IPS-20b (cell line): ENCODE measurements around the gene DPPA2.
A peak's percentile ranks its signal among the peaks of the same experiment; 100 is the strongest.

Experiments used
- H3K27ac ChIP-seq: one replicate; pipeline ENCODE4 v1.5.1; 2013; ENCODE audit warnings: low read length
- H3K27me3 ChIP-seq: 2 replicates; pipeline ENCODE4 v1.6.1; 2013; ENCODE audit warnings: mild to moderate bottlenecking, low read length, inconsistent platforms; ENCODE audit not compliant: insufficient read depth
- H3K36me3 ChIP-seq: 2 replicates; pipeline ENCODE4 v1.6.1; 2013; ENCODE audit warnings: low read depth, mild to moderate bottlenecking, inconsistent platforms, low read length, moderate library complexity; ENCODE audit not compliant: insufficient read depth
- H3K4me1 ChIP-seq: 2 replicates; pipeline ENCODE4 v1.6.1; 2013; ENCODE audit warnings: mild to moderate bottlenecking, control low read depth, inconsistent platforms, low read length, moderate library complexity; ENCODE audit not compliant: insufficient read depth
- H3K4me3 ChIP-seq: 2 replicates; pipeline ENCODE4 v1.5.1; 2013; ENCODE audit warnings: mild to moderate bottlenecking, low read length, inconsistent platforms
- H3K9ac ChIP-seq: 2 replicates; pipeline ENCODE4 v1.6.1; 2013; ENCODE audit warnings: low read depth, mild to moderate bottlenecking, inconsistent platforms, low read length, moderate library complexity
- H3K9me3 ChIP-seq: 2 replicates; pipeline ENCODE4 v1.6.1; 2013; ENCODE audit warnings: mild to moderate bottlenecking, low read depth, low read length, inconsistent platforms; ENCODE audit not compliant: insufficient read depth

The DPPA2 gene

GRCh38 chr3:109339714-109340648, 23.7 kb upstream of the DPPA2 start:
- peak overlapping the region; percentile 74 for H3K27ac ChIP-seq
- H3K36me3 ChIP-seq = peaks cover 40% of the 10 kb centered on the region
- H3K9me3 ChIP-seq = peaks cover 3% of the 10 kb centered on the region; the same call in 1 of the 2 replicates
- H3K9ac ChIP-seq = peak overlapping the region; percentile 94; the same call in 1 of the 2 replicates
- H3K4me3 ChIP-seq = peak overlapping the region; percentile 92
- H3K4me1 ChIP-seq = peaks cover 19% of the 10 kb centered on the region; the same call in 1 of the 2 replicates
- no peaks in the 10 kb centered on the region for H3K27me3 ChIP-seq

GRCh38 chr3:109339197-109339596, 22.9 kb upstream of the DPPA2 start:
- H3K9ac ChIP-seq = peak overlapping the region; percentile 94; the same call in 1 of the 2 replicates
- H3K27me3 ChIP-seq = no peaks in the 10 kb centered on the region
- peaks cover 19% of the 10 kb centered on the region; the same call in 1 of the 2 replicates for H3K4me1 ChIP-seq
- peaks cover 41% of the 10 kb centered on the region for H3K36me3 ChIP-seq
- peak overlapping the region; percentile 74 for H3K27ac ChIP-seq
- H3K4me3 ChIP-seq = peak overlapping the region; percentile 92
- H3K9me3 ChIP-seq = peaks cover 3% of the 10 kb centered on the region; the same call in 1 of the 2 replicates

DNA sequence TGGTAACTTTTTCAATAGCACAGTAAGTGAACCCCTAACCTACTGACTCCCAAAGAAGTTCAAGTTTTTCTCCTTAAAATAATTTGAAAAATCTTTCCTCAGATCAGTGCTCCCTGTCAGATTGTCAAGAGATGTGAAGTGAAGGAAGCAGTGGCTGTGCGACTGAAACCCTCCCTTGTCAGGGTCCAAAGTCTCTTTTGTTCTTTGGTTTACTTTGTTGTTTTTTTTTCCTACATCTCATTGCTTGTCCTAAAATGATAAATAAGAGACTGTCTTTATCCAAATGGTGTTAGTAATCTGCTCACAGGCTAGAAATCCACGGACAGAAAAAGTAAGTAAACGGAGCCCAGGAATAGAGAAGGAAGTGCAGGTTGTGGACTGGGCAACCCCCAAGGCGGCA, 22.0 kb upstream of the DPPA2 start:
- peak overlapping the region; percentile 92 for H3K4me3 ChIP-seq
- peaks cover 25% of the 10 kb centered on the region; the same call in 1 of the 2 replicates for H3K4me1 ChIP-seq
- H3K27me3 ChIP-seq = no peaks in the 10 kb centered on the region
- peak overlapping the region; percentile 90 for H3K27ac ChIP-seq
- H3K36me3 ChIP-seq = peaks cover 43% of the 10 kb centered on the region
- peak overlapping the region; percentile 94 for H3K9ac ChIP-seq
- H3K9me3 ChIP-seq = peaks cover 3% of the 10 kb centered on the region; the same call in 1 of the 2 replicates

- H3K27ac ChIP-seq = peak within 1 kb of the TSS; percentile 90
- no peaks in the 10 kb centered on the region for H3K27me3 ChIP-seq
- peak within 1 kb of the TSS; percentile 92 for H3K4me3 ChIP-seq
- H3K36me3 ChIP-seq = peaks cover 47% of the 10 kb centered on the region
- peaks cover 28% of the 10 kb centered on the region for H3K4me1 ChIP-seq
- H3K9ac ChIP-seq = peak within 1 kb of the TSS; percentile 94
- H3K9me3 ChIP-seq = peaks cover 3% of the 10 kb centered on the region; the same call in 1 of the 2 replicates
These were observed 21.1 kb upstream of the DPPA2 start, which contains the start of gene DPPA4 for GRCh38 chr3:109337393-109337792. Gene DPPA4 (minus strand): TSS chr3:109337546. CDS start chr3:109337517, 29 bp downstream.

DNA sequence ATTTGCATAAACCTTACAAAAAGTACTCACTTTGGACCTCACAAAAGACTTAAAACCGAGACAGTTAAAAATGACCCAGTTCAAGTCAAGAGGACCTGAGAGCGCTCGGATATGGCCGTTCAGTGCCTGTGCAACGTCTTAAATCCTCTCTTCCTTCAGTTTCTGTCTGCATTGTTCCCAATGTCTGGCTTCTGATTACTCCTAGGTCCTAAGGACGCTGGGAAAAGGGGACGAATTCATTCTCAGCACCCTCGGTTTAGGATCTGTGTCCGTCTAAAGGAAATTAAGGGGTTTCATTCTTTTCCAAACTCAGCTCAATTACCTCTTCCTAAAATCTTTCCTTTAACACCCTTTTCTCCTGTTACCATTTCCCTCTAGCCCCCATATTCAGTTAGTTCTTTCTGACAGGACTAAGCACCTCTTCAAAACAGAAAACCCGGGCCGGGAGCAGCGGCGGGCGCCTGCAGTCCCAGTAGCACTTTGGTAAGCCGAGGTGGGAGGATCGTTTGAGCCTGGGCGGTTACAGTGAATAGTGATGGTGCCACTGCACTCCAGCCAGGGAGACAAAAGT, 20.1 kb upstream of the DPPA2 start:
- Histone ChIP-seq H3K36me3 (peaks cover 54% of the 10 kb centered on the region), H3K4me1 (peaks cover 30% of the 10 kb centered on the region), H3K4me3 (peak overlapping the region; percentile 92), H3K9ac (peak overlapping the region; percentile 94), H3K9me3 (peaks cover 3% of the 10 kb centered on the region; the same call in 1 of the 2 replicates), H3K27me3 (no peaks in the 10 kb centered on the region), H3K27ac (peak overlapping the region; percentile 90)

DNA sequence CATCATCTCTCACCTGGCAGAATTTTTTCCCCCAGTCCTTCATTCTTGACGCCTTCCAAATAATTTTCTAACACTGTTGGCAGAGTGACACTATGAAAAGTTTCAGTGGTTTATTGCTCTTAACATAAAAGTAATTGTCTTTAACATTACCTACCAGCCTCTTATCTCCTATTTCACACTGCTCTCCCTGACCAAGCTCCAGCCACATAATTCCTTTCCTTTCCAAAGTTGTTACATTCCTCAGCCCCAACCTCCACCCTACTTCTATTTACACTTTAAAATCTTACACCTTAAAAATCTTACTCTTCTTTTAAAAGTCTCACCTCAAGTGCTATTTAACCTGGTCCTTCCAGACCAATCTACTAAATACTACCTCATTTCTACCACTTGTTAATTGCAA, 18.3 kb upstream of the DPPA2 start:
- Histone ChIP-seq H3K9me3 (peaks cover 3% of the 10 kb centered on the region; the same call in 1 of the 2 replicates), H3K27ac (no peak overlapping the region), H3K36me3 (peaks cover 72% of the 10 kb centered on the region), H3K27me3 (no peaks in the 10 kb centered on the region), H3K9ac (peak overlapping the region; percentile 94), H3K4me1 (peaks cover 22% of the 10 kb centered on the region), H3K4me3 (peak overlapping the region; percentile 92)

DNA sequence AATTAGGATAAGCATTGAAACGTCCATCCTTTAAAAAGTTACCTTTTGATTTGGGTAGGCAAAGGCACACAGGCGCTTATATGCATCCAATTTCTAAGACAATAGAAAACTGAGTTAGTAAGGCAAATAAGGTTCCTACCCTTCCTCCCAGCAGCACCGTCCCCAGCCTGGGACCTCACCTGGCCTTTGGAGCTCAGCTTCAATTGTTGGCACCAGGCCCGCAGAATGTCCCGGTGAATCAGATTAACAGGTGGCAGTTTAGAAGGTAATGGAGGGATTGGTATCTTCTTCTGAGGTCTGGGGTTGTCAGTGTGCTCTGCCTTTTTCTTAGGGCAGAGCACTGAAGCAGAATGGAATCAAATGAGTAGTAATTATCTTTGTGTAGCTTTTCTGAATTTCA, 15.4 kb upstream of the DPPA2 start:
- peak overlapping the region; percentile 92; the same call in 1 of the 2 replicates for H3K4me3 ChIP-seq
- peak overlapping the region; percentile 25; the same call in 1 of the 2 replicates for H3K9ac ChIP-seq
- peaks cover 3% of the 10 kb centered on the region; the same call in 1 of the 2 replicates for H3K9me3 ChIP-seq
- H3K27ac ChIP-seq = no peak overlapping the region
- peaks cover 11% of the 10 kb centered on the region for H3K4me1 ChIP-seq
- H3K27me3 ChIP-seq = no peaks in the 10 kb centered on the region
- peaks cover 100% of the 10 kb centered on the region for H3K36me3 ChIP-seq

GRCh38 chr3:109330405-109330804, 14.1 kb upstream of the DPPA2 start:
- H3K27me3 ChIP-seq = no peaks in the 10 kb centered on the region
- H3K9ac ChIP-seq = no peak overlapping the region
- H3K9me3 ChIP-seq = no peaks in the 10 kb centered on the region
- peak overlapping the region; percentile 28; the same call in 1 of the 2 replicates for H3K4me3 ChIP-seq
- H3K36me3 ChIP-seq = peaks cover 97% of the 10 kb centered on the region
- H3K4me1 ChIP-seq = peaks cover 11% of the 10 kb centered on the region
- no peak overlapping the region for H3K27ac ChIP-seq

DNA sequence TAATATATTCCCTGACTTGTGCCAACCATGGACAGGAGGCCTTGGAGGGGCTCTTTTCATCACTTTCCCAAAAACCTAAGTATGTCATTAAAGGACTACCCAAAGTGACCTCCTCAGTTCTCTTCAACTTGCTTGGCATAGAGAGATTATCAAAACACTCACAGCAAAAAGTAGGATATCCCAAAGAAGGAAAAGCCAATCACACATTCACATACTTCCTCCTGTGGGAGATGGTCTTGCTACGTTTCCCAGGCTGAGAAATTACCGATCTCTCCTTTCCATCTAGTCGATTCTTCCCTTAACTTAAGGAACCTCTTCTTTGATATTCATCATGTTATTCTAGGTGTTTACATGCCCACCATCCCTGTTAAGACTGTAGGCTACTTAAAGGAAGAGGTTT, 11.9 kb upstream of the DPPA2 start:
- H3K9me3 ChIP-seq = no peaks in the 10 kb centered on the region
- peaks cover 75% of the 10 kb centered on the region for H3K36me3 ChIP-seq
- no peak overlapping the region for H3K27ac ChIP-seq
- peaks cover 5% of the 10 kb centered on the region for H3K4me1 ChIP-seq
- no peak overlapping the region for H3K4me3 ChIP-seq
- H3K9ac ChIP-seq = no peak overlapping the region
- H3K27me3 ChIP-seq = no peaks in the 10 kb centered on the region

DNA sequence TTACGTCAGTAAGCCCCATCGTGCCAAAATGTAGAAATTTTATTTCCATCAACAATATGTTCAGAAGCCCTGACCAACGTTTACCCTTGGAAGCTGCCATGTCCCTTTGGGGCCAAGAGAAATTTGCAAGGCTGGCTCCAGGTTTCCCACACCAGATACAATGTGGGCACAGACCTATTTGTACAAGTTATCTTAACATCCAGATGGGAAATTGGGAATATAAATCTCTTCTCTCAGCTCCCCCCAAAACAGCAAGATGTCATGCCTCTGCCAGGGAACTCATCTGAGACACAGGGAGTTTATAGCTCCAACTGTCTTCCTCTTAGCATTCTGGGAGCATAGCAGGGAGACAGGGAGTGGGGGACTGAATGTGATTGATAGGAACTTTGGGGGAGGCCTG, 9.3 kb upstream of the DPPA2 start:
- no peak overlapping the region for H3K27ac ChIP-seq
- no peaks in the 10 kb centered on the region for H3K4me1 ChIP-seq
- H3K9me3 ChIP-seq = no peaks in the 10 kb centered on the region
- peaks cover 50% of the 10 kb centered on the region for H3K36me3 ChIP-seq
- no peaks in the 10 kb centered on the region for H3K27me3 ChIP-seq
- no peak overlapping the region for H3K4me3 ChIP-seq
- H3K9ac ChIP-seq = no peak overlapping the region

DNA sequence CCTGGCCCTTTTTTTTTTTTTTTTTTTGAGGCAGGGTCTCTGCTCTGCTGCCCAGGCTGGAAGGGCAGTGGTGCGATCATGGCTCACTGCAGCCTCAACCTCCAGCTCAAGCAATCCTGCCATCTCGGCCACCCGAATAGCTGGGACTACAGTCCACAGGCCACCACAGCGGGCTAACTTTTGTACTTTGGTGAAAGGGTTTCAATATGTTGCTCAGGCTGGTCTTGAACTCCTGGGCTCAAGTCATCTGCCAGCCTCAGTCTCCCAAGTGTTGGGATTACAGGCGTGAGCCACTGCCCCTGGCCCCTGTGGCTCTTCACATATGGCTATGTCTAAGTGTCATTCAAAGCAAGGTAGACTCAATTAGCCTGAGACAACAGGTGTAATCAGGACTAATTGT, 8.8 kb upstream of the DPPA2 start:
- H3K4me1 ChIP-seq = no peaks in the 10 kb centered on the region
- H3K9ac ChIP-seq = no peak overlapping the region
- peaks cover 44% of the 10 kb centered on the region for H3K36me3 ChIP-seq
- H3K27ac ChIP-seq = no peak overlapping the region
- H3K27me3 ChIP-seq = no peaks in the 10 kb centered on the region
- no peak overlapping the region for H3K4me3 ChIP-seq
- H3K9me3 ChIP-seq = no peaks in the 10 kb centered on the region
